CD4-positive, CD25-positive, alpha-beta regulatory T cell (primary cell): ENCODE results near the gene LTB4R. TPM values are rescaled to one million over a fixed set of nuclear protein-coding genes. Genes with fewer than 3 reads are reported as not detected.

Source experiments
- ATAC-seq, 2 donors: fragments of 150-1000 bp; cut with Tn5 transposase; one replicate each; pipeline ENCODE4 v1.10.0; 2021; ENCODE audit warnings: low read depth in 2 of 2, moderate number of reproducible peaks in 2 of 2, moderate library complexity in 1 of 2
- DNase-seq, 3 donors: peaks; one replicate each; pipeline versions ENCODE4 v3.0.0 to v3.0.0-alpha.2; 2012 to 2022; ENCODE audit warnings: mixed read lengths in 1 of 3
- H3K27ac ChIP-seq: one replicate; pipeline ENCODE4 v1.7.0; 2013; ENCODE audit warnings: mild to moderate bottlenecking, low read length; ENCODE audit not compliant: insufficient read depth, poor library complexity, severe bottlenecking
- H3K27me3 ChIP-seq: one replicate; pipeline ENCODE4 v1.7.0; 2013; ENCODE audit warnings: low read length; ENCODE audit not compliant: control insufficient read depth, insufficient read depth
- H3K36me3 ChIP-seq: one replicate; pipeline ENCODE4 v1.7.0; 2013; ENCODE audit warnings: mild to moderate bottlenecking, low read length, moderate library complexity; ENCODE audit not compliant: control insufficient read depth, insufficient read depth
- H3K4me1 ChIP-seq: 2 replicates; pipeline ENCODE4 v1.7.0; 2013; ENCODE audit warnings: mild to moderate bottlenecking, low read length; ENCODE audit not compliant: insufficient read depth, control insufficient read depth, poor library complexity, severe bottlenecking
- H3K4me3 ChIP-seq: one replicate; pipeline ENCODE4 v1.7.0; 2013; ENCODE audit warnings: low read depth, mild to moderate bottlenecking, low read length, moderate library complexity
- H3K9me3 ChIP-seq, 2 experiments: 1 replicate in 1 of 2; 2 replicates in 1 of 2; pipeline ENCODE4 v1.7.0; 2013; ENCODE audit warnings: low read length in 2 of 2, mild to moderate bottlenecking in 1 of 2, moderate library complexity in 1 of 2; ENCODE audit not compliant: control insufficient read depth in 2 of 2
- H3K27ac Mint-ChIP-seq, 3 donors: one replicate each; pipeline ENCODE4 v1.8.0; 2020 to 2022; ENCODE audit warnings: mild to moderate bottlenecking in 3 of 3, mixed read lengths in 3 of 3, moderate library complexity in 2 of 3
- H3K27me3 Mint-ChIP-seq: one replicate; pipeline ENCODE4 v1.8.0; 2022; ENCODE audit warnings: mild to moderate bottlenecking, mixed read lengths
- H3K36me3 Mint-ChIP-seq: one replicate; pipeline ENCODE4 v1.8.0; 2020; ENCODE audit warnings: mixed read lengths
- H3K4me1 Mint-ChIP-seq, 4 donors: one replicate each; pipeline ENCODE4 v1.8.0; 2020 to 2022; ENCODE audit warnings: mixed read lengths in 4 of 4, mild to moderate bottlenecking in 1 of 4
- H3K4me3 Mint-ChIP-seq, 4 donors: one replicate each; pipeline ENCODE4 v1.8.0; 2020 to 2022; ENCODE audit warnings: mild to moderate bottlenecking in 4 of 4, mixed read lengths in 4 of 4, moderate library complexity in 3 of 4
- H3K9me3 Mint-ChIP-seq, 7 donors: one replicate each; pipeline ENCODE4 v1.8.0; 2020 to 2022; ENCODE audit warnings: mixed read lengths in 7 of 7, mild to moderate bottlenecking in 3 of 7, moderate library complexity in 2 of 7
- polyA plus RNA-seq, 4 donors: library from polyadenylated mRNA; unstranded; fragments of 300-500 nt; fragmentation: Illumina TruSeq; gene quantifications; one replicate each; pipeline ENCODE4 v1.2.3, GENCODE V29; 2021
- total RNA-seq: library from RNA; stranded (reverse); gene quantifications from one replicate; pipeline ENCODE4 v1.2.3, GENCODE V29; 2022

LTB4R gene
- total and polyA plus RNA-seq, 5 donors from 2014 or later: 3.5 to 17.5 (median 6.5) TPM

GRCh38 chr14:24329073-24329663 lies 17.9 kb downstream of the LTB4R start:
- ATAC-seq: no peak
- Histone ChIP-seq H3K36me3 (no peaks in the 10 kb centered on the region), H3K27ac (no peak overlapping the region)

GRCh38 chr14:24329736-24330135 lies 18.4 kb downstream of the LTB4R start:
- Mint-ChIP-seq H3K36me3 (no peaks in the 10 kb centered on the region), H3K27me3 (peaks cover 31% of the 10 kb centered on the region), H3K27ac (peak overlapping the region in 1 of 3 donors; percentile 79), H3K4me3 (no peak overlapping the region), H3K9me3 (peaks cover 0 to 3% (median 0%) of the 10 kb centered on the region in 7 donors), H3K4me1 (peaks cover 6 to 55% (median 18%) of the 10 kb centered on the region in 4 donors)
- no peak for ATAC-seq
- Histone ChIP-seq H3K4me1 (peaks cover 33% of the 10 kb centered on the region), H3K36me3 (no peaks in the 10 kb centered on the region), H3K27me3 (peaks cover 4% of the 10 kb centered on the region), H3K9me3 (no peaks in the 10 kb centered on the region), H3K4me3 (no peak overlapping the region), H3K27ac (no peak overlapping the region)
- no peak for DNase-seq

More at GRCh38 chr14:24329073-24329663, 17.9 kb downstream of the LTB4R start:
- H3K9me3 ChIP-seq: no peaks in the 10 kb centered on the region
- no peak for DNase-seq
- H3K27me3 Mint-ChIP-seq: peaks cover 32% of the 10 kb centered on the region
- no peak overlapping the region for H3K4me3 ChIP-seq
- H3K4me1 Mint-ChIP-seq: peaks cover 6 to 51% (median 18%) of the 10 kb centered on the region in 4 donors
- H3K27ac Mint-ChIP-seq: peak overlapping the region in 2 of 3 donors; percentile 39 to 79
- peaks cover 0 to 3% (median 0%) of the 10 kb centered on the region in 7 donors for H3K9me3 Mint-ChIP-seq
- no peaks in the 10 kb centered on the region for H3K36me3 Mint-ChIP-seq
- peaks cover 4% of the 10 kb centered on the region for H3K27me3 ChIP-seq
- no peak overlapping the region for H3K4me3 Mint-ChIP-seq
- peaks cover 28% of the 10 kb centered on the region for H3K4me1 ChIP-seq

DNA sequence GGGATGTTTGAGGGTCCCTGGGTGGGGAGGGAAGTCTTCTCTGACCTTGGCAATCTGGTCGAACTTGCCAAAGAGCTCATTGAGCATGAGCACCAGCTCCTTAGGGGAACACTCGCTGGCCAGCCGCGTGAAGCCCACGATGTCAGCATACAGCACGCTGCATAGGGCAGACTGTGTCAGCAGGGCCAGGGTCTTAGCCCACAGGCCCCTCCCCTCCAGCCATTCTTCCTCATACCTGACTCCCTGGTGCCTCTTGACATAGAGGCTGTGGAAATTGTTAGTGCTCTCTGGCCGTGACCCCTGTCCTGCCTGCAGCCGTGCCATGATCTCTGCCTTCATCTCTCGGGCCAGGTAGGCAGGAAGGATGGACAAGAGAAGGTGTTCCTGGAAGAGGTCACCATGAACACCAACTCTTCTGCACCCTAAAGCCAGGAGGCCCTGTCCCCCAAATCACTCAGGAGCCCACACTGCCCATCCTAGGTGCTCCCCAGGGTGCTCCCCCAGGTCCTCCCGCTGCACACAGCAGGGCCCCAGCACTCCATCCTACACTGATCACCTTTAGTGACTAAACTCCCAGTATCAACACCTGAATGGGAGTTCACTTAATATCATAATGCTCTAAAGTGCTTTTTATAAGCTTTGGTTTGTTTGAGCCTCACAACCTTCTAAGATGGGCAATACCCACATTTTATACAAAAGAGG lies 19.8 kb downstream of the LTB4R start:
- Mint-ChIP-seq H3K27ac (peak overlapping the region in 1 of 3 donors; percentile 62), H3K9me3 (no peaks in the 10 kb centered on the region), H3K4me1 (peaks cover 6 to 61% (median 21%) of the 10 kb centered on the region in 4 donors), H3K36me3 (peaks cover 2% of the 10 kb centered on the region), H3K27me3 (peaks cover 40% of the 10 kb centered on the region), H3K4me3 (no peak overlapping the region)
- ATAC-seq: no peak
- H3K4me3 ChIP-seq: peak overlapping the region; percentile 13
- H3K36me3 ChIP-seq: no peaks in the 10 kb centered on the region
- no peak overlapping the region for H3K27ac ChIP-seq
- peaks cover 39% of the 10 kb centered on the region for H3K4me1 ChIP-seq
- no peak for DNase-seq
- peaks cover 4% of the 10 kb centered on the region for H3K27me3 ChIP-seq
- H3K9me3 ChIP-seq: no peaks in the 10 kb centered on the region

GRCh38 chr14:24331731-24332267 lies 20.5 kb downstream of the LTB4R start:
- Histone ChIP-seq H3K27me3 (peaks cover 4% of the 10 kb centered on the region), H3K4me3 (peak overlapping the region; percentile 43), H3K4me1 (peaks cover 39% of the 10 kb centered on the region), H3K9me3 (no peaks in the 10 kb centered on the region), H3K36me3 (peaks cover 3% of the 10 kb centered on the region), H3K27ac (no peak overlapping the region)
- H3K9me3 Mint-ChIP-seq: no peaks in the 10 kb centered on the region
- DNase-seq (no peak), ATAC-seq (no peak)
- peaks cover 6 to 62% (median 24%) of the 10 kb centered on the region in 4 donors for H3K4me1 Mint-ChIP-seq
- peaks cover 7% of the 10 kb centered on the region for H3K36me3 Mint-ChIP-seq
- peak overlapping the region; percentile 71 to 90 (median 83) for H3K4me3 Mint-ChIP-seq
- peak overlapping the region; percentile 57 to 84 (median 82) for H3K27ac Mint-ChIP-seq
- peaks cover 46% of the 10 kb centered on the region for H3K27me3 Mint-ChIP-seq

DNA sequence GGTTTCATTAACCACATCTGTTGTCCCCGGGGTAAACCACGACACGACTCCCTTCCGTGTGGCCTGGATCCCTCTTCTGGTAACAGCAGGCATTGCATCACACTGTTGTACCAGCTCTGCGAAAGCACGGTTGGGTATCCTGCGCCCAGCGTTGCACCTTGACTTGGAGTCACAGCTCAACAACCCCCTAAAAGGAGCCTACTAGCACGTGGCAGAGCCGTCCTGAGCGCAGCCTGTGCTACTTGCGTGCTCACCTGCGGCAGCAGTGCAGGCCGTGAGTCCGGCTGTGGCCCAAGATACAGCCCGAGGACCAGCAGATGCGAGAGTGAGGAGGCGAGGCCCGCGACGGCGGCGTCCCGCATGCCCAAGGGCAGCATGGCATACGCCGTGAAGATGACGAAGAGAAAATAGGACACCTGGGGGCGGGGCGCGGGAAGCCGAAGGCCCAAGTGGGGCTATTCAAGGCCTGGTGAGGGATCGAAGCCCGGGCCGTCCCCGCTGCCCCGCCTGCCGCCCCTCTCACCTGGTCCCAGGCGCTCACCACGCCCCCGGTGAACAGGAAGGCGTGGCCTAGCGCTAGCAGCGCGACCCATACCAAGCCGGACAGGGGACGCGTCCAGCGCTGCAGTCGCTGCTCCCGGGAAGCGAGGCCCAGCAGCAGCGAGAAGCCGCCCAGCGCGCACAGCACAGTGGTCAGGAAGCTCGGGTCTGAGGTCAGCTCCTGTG lies 21.1 kb downstream of the LTB4R start:
- H3K36me3 Mint-ChIP-seq: peaks cover 13% of the 10 kb centered on the region
- peaks cover 39% of the 10 kb centered on the region for H3K4me1 ChIP-seq
- H3K27me3 Mint-ChIP-seq: peaks cover 45% of the 10 kb centered on the region
- ATAC-seq (peak; percentile 92), DNase-seq (peak; percentile 76 to 94 (median 89))
- H3K27me3 ChIP-seq: peaks cover 4% of the 10 kb centered on the region
- no peaks in the 10 kb centered on the region for H3K9me3 ChIP-seq
- H3K36me3 ChIP-seq: peaks cover 9% of the 10 kb centered on the region
- peaks cover 6 to 61% (median 23%) of the 10 kb centered on the region in 4 donors for H3K4me1 Mint-ChIP-seq
- H3K4me3 Mint-ChIP-seq: peak overlapping the region; percentile 79 to 90 (median 88)
- H3K9me3 Mint-ChIP-seq: no peaks in the 10 kb centered on the region
- peak overlapping the region; percentile 43 for H3K4me3 ChIP-seq
- H3K27ac Mint-ChIP-seq: peak overlapping the region; percentile 57 to 84 (median 82)
- no peak overlapping the region for H3K27ac ChIP-seq

DNA sequence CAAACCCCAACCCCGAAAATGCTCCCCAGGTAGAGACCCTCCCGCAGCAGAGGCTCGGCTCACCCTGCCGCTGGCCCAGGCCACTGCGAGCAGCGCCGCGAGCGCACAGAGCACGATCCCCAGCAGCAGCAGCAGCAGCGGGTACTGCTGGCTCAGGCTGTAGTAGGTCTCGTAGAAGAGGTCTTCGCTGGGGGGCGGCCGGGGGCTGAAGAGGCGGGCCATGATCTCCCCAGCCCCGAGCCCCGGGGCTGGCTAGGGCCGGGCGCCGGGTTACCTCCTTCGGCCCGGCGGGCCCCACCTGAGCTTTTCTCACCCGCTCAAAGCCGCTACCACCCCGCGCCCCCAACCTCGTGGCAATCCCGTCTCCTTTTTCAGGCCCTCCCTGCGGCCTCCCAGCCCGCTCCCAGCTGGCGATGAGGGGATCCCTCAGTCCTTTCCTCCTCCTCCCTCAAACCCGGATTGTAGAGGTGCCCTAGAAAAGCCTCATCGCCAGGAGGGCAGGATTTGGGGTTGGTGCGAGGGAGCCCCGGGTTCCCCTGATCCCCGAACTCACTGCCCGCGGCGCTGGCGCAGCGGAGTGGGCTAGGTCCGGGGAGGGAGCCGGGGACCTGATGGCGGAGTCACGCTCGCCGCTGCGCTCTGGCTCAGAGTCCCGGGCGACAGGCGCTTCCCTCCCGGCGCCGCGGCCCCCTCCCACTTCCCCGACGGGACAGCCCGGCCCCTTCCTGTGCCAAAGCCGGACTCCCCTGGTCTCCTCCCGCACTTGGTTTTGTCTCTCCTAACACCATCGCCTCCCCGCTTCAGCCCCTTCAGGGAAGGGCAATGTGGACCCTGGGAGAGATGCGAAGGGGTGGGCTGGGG lies 23.4 kb downstream of the LTB4R start, which contains the start of gene ADCY4:
TSS of gene ADCY4 (minus strand) at position 641 of the 861 bp plus-strand sequence. CDS start at position 222, 419 bp downstream.
- ATAC-seq: peak in 1 of 2 donors; percentile 15
- Histone ChIP-seq H3K36me3 (peaks cover 18% of the 10 kb centered on the region), H3K27ac (no peak within 1 kb of the TSS), H3K9me3 (no peaks in the 10 kb centered on the region), H3K4me3 (peak within 1 kb of the TSS; percentile 44), H3K27me3 (peaks cover 4% of the 10 kb centered on the region), H3K4me1 (peaks cover 51% of the 10 kb centered on the region)
- Mint-ChIP-seq H3K9me3 (peaks cover 0 to 2% (median 0%) of the 10 kb centered on the region in 7 donors), H3K27ac (peak within 1 kb of the TSS in 1 of 3 donors; percentile 14), H3K4me1 (peaks cover 6 to 70% (median 31%) of the 10 kb centered on the region in 4 donors), H3K27me3 (peaks cover 45% of the 10 kb centered on the region), H3K4me3 (peak within 1 kb of the TSS; percentile 48 to 90 (median 82)), H3K36me3 (peaks cover 25% of the 10 kb centered on the region)
- DNase-seq: peak in 1 of 3 donors; percentile 26
